Fibroblast of skin of abdomen (primary cell): ENCODE data around the gene HYCC1.
"Not testable (repeated sequence)": the region's sequence is repeated elsewhere in the genome, so short reads cannot be mapped to it uniquely, and the experiment has no call there.

Source experiments
- DNase-seq: peaks from one replicate; pipeline ENCODE4 v3.0.0-alpha.2; 2013

The HYCC1 gene

GRCh38 chr7:22983257-22983855 lies 30.6 kb downstream of the HYCC1 start:
- DNase-seq, result peak; percentile 25

GRCh38 chr7:22980422-22980821 lies 33.5 kb downstream of the HYCC1 start:
- DNase-seq, result peak; percentile 78

GRCh38 chr7:22979861-22980260 lies 34.1 kb downstream of the HYCC1 start:
- no peak for DNase-seq

GRCh38 chr7:22979251-22979650 lies 34.7 kb downstream of the HYCC1 start:
- DNase-seq, result no peak

- not testable (repeated sequence) for DNase-seq
These were observed 39.3 kb downstream of the HYCC1 start for GRCh38 chr7:22974636-22975035.

GRCh38 chr7:22972207-22972606 lies 41.7 kb downstream of the HYCC1 start:
- no peak for DNase-seq

GRCh38 chr7:22969010-22969431 lies 44.9 kb downstream of the HYCC1 start:
- DNase-seq, result no peak
